Thyroid gland (tissue), 4 donors: Measurements from ENCODE around the gene C20orf202. TPM values are rescaled to one million over a fixed set of nuclear protein-coding genes. Genes with fewer than 3 reads are reported as not detected.

ENCODE experiments used
- DNase-seq, 2 donors: peaks; one replicate each; pipeline ENCODE4 v3.0.0-alpha.2; 2019
- H3K27ac ChIP-seq, 3 donors: fragments of 200-600 bp; sonication (generic); 1 replicate in 2 of 3; 2 replicates in 1 of 3; pipeline ENCODE4 v1.5.1; 2016 to 2019; ENCODE audit warnings: mild to moderate bottlenecking in 1 of 3, moderate library complexity in 1 of 3
- H3K27me3 ChIP-seq: fragments of 200-600 bp; sonication (generic); one replicate; pipeline ENCODE4 v1.5.1; 2019
- H3K36me3 ChIP-seq, 2 donors: fragments of 200-600 bp; sonication (generic); one replicate each; pipeline ENCODE4 v1.5.1; 2016 to 2019
- H3K4me1 ChIP-seq, 2 donors: fragments of 200-600 bp; sonication (generic); one replicate each; pipeline ENCODE4 v1.5.1; 2017 to 2019
- H3K4me3 ChIP-seq, 3 donors: fragments of 200-600 bp; sonication (generic); replicated peaks in 1 of 3; 1 replicate in 2 of 3; 2 replicates in 1 of 3; pipeline ENCODE4 v1.5.1; 2016; ENCODE audit warnings: mild to moderate bottlenecking in 1 of 3
- H3K9me3 ChIP-seq: fragments of 200-600 bp; sonication (generic); one replicate; pipeline ENCODE4 v1.5.1; 2017
- POLR2A ChIP-seq, 2 donors: fragments of 450-650 bp; IDR thresholded peaks; one replicate each; pipeline ENCODE4 v1.6.1; 2017; ENCODE audit warnings: antibody characterized with exemption in 2 of 2, mild to moderate bottlenecking in 2 of 2, moderate library complexity in 1 of 2
- WGBS, 2 donors: methylation state at CpG; one replicate each; pipeline ENCODE4 v1.1.5; 2017; 5-methylcytosine and 5-hydroxymethylcytosine counted together
- intact Hi-C: fragments of 100-400 bp; cut with DNase I; formaldehyde crosslinking; loops from one replicate; pipeline ENCODE4 v1.15.1; 2023
- total RNA-seq, 4 donors: library from RNA; depleted of rRNA; stranded (reverse); fragments of >200 nt; gene quantifications; one replicate each; pipeline ENCODE4 v1.2.3, GENCODE V29; 2016
- TF ChIP-seq, protein P1 (sequence below), 6 experiments: fragments of 200-600 bp in 3 of 6; fragments of 450-650 bp in 3 of 6; sonication (generic) in 3 of 6; IDR thresholded peaks; one replicate each; pipeline ENCODE4 v1.5.1; 2016 to 2019; ENCODE audit warnings: antibody characterized with exemption in 6 of 6, mild to moderate bottlenecking in 2 of 6, inconsistent platforms in 1 of 6, moderate library complexity in 1 of 6

The C20orf202 gene
- total RNA-seq, 4 donors from 2014 or later = 0.27 TPM; not detected in 3

DNA sequence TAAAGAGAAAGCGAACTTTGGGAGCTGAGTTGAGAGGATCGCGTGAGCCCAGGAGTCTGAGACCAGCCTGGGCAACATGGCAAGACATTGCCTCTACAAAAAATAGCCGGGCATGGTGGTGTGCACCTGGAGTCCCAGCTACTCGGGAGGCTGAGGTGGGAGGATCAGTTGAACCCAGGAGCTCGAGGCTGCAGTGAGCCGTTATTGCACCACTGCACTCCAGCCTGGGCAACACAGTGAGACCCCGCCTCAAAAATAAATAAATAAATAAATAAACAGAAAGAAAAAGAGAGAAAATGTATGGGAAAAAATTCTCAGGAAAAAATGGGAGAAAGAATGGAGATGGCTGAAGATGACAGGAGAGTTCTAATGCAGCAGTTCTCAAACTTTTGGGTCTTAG lies 2.5 kb downstream of the C20orf202 start:
- DNase-seq = no peak
- H3K27me3 ChIP-seq = no peaks in the 10 kb centered on the region
- TF ChIP-seq, protein P1, sequence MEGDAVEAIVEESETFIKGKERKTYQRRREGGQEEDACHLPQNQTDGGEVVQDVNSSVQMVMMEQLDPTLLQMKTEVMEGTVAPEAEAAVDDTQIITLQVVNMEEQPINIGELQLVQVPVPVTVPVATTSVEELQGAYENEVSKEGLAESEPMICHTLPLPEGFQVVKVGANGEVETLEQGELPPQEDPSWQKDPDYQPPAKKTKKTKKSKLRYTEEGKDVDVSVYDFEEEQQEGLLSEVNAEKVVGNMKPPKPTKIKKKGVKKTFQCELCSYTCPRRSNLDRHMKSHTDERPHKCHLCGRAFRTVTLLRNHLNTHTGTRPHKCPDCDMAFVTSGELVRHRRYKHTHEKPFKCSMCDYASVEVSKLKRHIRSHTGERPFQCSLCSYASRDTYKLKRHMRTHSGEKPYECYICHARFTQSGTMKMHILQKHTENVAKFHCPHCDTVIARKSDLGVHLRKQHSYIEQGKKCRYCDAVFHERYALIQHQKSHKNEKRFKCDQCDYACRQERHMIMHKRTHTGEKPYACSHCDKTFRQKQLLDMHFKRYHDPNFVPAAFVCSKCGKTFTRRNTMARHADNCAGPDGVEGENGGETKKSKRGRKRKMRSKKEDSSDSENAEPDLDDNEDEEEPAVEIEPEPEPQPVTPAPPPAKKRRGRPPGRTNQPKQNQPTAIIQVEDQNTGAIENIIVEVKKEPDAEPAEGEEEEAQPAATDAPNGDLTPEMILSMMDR (IDR thresholded peaks at IDR 0.05) = no peak
- no peak for TF ChIP-seq POLR2A (IDR thresholded peaks at IDR 0.05)
- WGBS, 2 donors = 93 to 94% methylated on average over 8 of the region's 8 CpGs
- intact Hi-C loops = no loop called here
- no peaks in the 10 kb centered on the region for H3K36me3 ChIP-seq
- H3K27ac ChIP-seq = no peak overlapping the region
- no peaks in the 10 kb centered on the region for H3K9me3 ChIP-seq
- H3K4me3 ChIP-seq = no peak overlapping the region
- no peaks in the 10 kb centered on the region for H3K4me1 ChIP-seq

DNA sequence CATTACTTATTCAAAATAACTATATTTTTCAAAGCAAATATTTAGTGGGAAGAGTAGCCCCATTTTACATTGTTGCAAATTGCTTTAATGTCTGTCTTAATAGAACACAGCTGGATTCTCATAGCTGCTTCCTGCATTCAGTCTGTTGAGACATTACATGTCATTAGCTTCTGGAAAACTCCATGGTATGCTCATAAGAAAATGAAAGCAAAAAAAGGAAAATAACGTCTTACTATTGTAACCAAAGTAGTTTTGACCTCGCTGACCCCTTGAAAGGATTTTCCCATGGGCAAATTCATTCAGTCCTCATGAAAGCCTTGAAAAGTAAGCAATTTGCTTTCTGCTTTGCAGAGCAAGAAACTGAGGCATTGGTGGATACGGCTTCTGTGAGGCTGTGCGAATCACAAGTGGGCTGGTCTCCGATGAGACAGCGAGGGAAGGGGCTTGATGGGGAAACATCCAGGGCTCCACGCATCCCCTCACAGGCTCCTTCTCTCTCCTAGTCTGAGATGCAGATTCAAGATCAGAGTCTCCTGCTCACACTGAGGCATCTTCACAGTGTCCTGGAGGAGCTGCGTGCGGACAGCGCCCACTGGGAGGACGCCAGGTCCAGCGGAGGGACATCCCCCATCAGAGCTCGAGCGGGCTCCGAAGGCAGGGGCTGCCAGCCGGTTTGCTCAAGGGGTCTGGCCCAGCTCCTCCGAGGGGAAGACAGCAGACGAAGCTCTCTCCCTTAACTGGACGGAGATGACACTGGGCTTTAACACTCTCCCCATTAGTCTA lies 3.3 kb downstream of the C20orf202 start:
- TF ChIP-seq POLR2A (IDR thresholded peaks at IDR 0.05) = no peak
- TF ChIP-seq, protein P1 (IDR thresholded peaks at IDR 0.05) = no peak
- no peak for DNase-seq

DNA sequence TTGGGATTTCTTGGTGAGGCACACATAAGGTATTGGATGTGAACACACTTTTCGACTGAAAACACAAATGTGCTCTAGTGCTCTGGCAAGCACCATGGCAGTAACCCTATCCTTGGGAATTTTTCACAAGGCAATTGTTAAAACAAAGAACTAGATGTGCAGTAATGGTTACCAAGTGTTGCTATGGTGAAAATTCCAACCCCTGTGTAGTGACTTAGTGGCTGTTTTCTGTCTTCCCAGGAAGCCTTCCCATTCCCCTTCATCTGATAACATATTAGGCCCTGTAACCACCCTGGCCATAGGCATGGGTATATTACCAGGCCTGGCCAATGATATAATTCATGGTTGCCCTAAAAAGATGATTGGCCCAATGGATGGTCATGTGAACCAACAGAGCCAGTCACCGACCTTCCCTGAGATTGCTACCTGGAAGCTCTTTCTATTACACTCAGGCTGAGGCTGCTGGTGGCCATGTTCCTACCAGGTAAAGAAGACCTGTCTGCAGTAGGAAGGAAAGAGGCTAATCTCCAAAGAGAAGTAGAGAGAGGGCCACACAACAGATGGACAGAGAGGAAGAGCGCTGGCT lies 4.1 kb downstream of the C20orf202 start:
- TF ChIP-seq, protein P1 (IDR thresholded peaks at IDR 0.05) = no peak
- TF ChIP-seq POLR2A (IDR thresholded peaks at IDR 0.05) = no peak
- no peaks in the 10 kb centered on the region for H3K27me3 ChIP-seq
- no peaks in the 10 kb centered on the region for H3K4me1 ChIP-seq
- 87 to 89% methylated on average over 3 of the region's 3 CpGs for WGBS, 2 donors
- H3K9me3 ChIP-seq = no peaks in the 10 kb centered on the region
- intact Hi-C loops = no loop called here
- no peaks in the 10 kb centered on the region for H3K36me3 ChIP-seq
- no peak overlapping the region for H3K4me3 ChIP-seq
- DNase-seq = no peak
- no peak overlapping the region for H3K27ac ChIP-seq

More for the DNA sequence above, 3.3 kb downstream of the C20orf202 start:
- intact Hi-C loops = no loop called here
- H3K27ac ChIP-seq = no peak overlapping the region
- no peaks in the 10 kb centered on the region for H3K36me3 ChIP-seq
- no peaks in the 10 kb centered on the region for H3K9me3 ChIP-seq
- H3K4me1 ChIP-seq = no peaks in the 10 kb centered on the region
- WGBS, 2 donors = 73 to 79% methylated on average over 17 to 19 of the region's 19 CpGs
- no peaks in the 10 kb centered on the region for H3K27me3 ChIP-seq
- H3K4me3 ChIP-seq = no peak overlapping the region

- 64 to 69% methylated on average over 5 of the region's 5 CpGs for WGBS, 2 donors
- intact Hi-C loops = loop anchor here (5.0 kb wide), 1 partner anchor 392 kb away; no protein-coding TSS in a partner anchor
- no peaks in the 10 kb centered on the region for H3K27me3 ChIP-seq
- H3K36me3 ChIP-seq = no peaks in the 10 kb centered on the region
- TF ChIP-seq, protein P1 (IDR thresholded peaks at IDR 0.05) = no peak
- no peak for TF ChIP-seq POLR2A (IDR thresholded peaks at IDR 0.05)
- peaks cover 0 to 7% of the 10 kb centered on the region in 2 donors for H3K4me1 ChIP-seq
- no peaks in the 10 kb centered on the region for H3K9me3 ChIP-seq
- no peak for DNase-seq
- H3K27ac ChIP-seq = no peak overlapping the region
- H3K4me3 ChIP-seq = no peak overlapping the region
Observed at GRCh38 chr20:1209447-1210387, 6.5 kb downstream of the C20orf202 start.
